GM19351 (cell line): ENCODE results near the gene FAT1.

Experiments
- ATAC-seq: cut with Tn5 transposase; IDR thresholded peaks from one replicate; pipeline ENCODE4 v1.9.1; 2021; ENCODE audit warnings: mild to moderate bottlenecking, moderate library complexity; ENCODE audit not compliant: unreplicated experiment

Gene FAT1

GRCh38 chr4:186752325-186752724 lies 28.7 kb upstream of the FAT1 start:
- no peak for ATAC-seq

DNA sequence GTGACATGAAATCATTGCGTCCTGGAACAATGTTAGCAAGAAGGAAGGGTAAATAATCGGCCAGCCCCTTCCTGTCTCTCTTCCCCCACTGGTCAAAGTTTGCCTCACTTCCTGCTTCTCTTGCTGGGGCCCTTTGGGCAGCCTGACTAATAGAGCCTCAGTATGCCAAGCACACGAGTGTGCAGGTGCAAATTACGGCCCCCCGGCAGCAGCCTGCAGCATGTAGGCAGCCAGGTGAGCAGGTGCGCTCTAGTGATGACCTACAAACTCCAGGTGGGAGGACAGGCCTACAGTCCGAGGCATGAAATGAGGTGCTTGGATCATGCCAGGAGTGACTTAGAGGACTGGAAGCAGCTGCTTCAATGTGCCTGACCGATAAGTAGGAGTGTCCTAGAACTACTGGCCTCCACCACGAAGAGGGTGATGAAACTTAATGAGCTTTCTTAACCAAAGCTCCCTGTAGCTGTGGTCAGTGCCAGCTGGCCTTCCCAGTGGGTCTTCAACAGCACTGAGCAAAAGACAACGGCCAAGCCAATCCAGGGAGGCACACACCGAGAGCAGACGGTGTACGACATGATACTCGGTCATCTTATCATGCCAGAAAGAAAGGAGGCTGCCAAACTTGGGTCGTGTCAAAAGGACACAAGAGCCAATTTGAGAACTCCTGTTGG lies 26.1 kb upstream of the FAT1 start:
- no peak for ATAC-seq

DNA sequence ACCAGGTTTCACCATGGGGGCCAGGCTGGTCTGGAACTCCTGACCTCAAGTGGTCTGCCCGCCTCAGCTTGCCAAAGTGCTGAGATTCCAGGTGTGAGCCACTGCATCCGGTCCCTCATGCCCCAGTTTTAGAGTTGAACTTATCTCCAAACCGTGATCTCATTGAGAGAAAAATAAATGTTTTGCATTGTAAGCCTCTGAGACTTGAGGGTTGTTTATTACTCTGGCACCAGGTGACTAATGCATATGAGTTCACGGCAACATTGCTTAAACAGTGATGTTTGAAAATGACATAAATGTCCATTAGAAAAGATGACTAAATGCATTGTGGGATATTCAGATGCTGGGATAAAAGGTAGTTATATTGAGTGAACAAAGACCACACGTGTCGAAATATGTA lies 22.9 kb upstream of the FAT1 start:
- no peak for ATAC-seq

DNA sequence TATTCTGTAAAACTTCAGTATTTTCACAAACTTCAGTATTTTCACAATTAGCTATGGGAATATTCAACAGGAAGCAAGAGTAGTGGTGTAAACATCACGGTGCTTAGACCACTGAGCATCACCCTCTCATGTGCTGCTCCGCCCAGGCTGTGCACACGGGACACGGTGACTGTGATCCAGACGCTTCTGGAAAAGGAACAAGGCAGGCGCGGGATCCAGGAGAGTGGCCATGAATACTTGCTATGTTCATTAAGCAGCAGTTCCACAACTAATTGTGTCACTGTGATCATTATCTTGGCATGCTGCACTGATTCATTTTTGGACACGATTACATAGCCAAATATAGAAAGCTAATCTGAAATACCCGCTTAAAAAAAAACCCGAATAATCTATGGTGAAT lies 19.6 kb upstream of the FAT1 start:
- no peak for ATAC-seq

- no peak for ATAC-seq
Observed at GRCh38 chr4:186740822-186741221, 17.2 kb upstream of the FAT1 start.

DNA sequence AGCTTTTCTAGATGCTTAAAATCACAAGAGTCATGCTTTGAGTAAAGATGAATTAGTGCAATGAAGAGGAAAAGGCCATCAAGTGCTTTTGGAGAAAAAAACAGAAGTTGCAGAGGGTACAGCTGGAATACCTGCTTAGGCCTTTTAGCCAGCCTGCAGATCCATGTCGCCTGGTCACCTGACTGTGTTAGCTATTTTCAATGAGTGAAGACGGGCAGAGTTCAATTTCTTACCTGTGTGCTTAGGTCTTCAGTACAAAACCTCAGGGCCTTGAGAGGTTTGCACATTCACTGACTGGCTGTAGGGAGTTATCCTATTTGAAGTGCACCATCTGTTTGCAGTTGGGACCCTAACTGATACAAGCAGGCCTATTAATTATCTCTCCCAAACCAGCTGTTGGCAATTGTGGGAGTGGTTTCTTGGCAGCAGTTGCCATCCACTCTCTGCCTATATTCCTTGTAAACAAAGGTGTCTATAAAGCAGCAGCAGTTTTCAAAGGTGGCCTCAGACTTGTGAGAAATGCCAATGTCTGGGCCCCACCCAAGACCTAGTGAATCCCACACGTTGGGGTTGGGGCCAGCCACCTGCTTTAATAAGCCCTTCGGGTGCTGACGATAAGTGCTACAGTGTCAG lies 16.3 kb upstream of the FAT1 start:
- ATAC-seq: no peak

DNA sequence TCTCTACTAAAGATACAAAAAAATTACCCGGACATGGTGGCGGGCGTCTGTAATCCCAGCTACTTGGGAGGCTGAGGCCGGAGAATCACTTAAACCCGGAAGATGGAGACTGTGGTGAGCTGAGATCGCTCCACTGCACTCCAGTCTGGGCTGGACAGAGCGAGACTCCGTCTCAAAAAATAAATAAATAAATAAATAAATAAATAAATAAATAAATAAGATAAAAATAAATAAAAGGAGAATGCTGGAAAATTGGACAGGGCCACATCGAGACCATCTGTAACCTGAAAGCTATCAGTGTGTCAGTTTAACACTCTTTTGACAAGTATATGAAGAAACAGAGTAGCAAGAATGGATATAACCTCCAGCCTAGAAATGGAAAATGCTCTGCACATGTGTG lies 15.7 kb upstream of the FAT1 start:
- ATAC-seq: no peak

DNA sequence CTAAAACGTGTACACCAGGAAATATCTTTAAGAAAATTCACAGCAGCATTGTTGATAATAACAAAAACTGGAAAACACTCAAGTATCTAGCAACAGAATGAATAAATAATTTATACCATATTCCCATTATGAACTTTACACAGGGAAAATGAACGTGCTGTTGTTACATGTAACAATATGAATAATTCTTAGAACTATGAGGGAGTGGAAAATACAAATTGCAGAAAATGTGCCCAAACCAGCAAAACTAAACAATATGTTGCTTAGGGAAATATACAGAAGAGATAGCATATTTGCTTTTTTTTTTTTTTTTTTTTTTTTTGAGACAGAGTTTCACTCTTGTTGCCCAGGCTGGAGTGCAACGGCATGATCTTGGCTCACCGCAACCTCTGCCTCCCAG lies 14.8 kb upstream of the FAT1 start:
- ATAC-seq: no peak

DNA sequence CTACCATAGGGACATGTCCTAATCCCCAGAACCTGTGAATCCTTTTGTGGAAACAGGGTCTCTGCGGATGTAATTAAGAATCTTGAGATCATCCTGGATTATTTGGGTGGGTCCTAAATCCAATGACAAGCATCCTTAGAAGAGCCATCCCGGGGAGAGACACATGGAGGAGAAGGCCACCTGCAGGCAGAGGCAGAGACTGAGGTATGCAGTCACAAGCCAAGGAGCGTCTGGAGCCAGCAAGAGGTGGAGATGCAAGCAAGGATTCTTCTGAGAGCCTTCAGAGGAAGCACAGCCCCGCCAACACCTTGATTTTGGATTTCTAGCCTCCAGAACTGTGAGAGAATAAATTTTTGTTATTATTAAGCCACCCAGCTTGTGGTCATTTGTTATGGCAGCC lies 13.8 kb upstream of the FAT1 start:
- no peak for ATAC-seq

- no peak for ATAC-seq
Observed at GRCh38 chr4:186736466-186736865, 12.8 kb upstream of the FAT1 start.

- ATAC-seq: no peak
Observed at GRCh38 chr4:186734251-186734650, 10.6 kb upstream of the FAT1 start.

DNA sequence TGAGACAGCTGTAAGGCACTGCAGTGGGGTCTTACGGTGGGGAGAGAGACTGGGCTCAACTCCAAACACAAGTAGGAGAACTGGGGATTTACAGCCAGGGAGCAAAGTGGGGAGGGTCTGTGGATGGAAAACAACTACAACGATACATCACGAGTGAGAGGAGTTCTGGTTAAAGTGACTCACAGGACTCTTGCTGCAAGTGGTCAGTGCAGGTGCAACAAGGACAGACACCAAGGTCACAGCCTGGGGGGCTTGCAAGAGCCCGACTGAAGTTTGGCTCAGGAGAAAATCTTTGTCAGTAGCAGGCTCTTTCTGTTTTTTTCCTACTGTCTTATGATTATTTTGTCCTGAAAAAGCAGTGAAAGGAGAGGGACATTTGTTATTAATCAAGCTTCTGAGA lies 10.1 kb upstream of the FAT1 start:
- no peak for ATAC-seq

GRCh38 chr4:186730621-186731020 lies 7.0 kb upstream of the FAT1 start:
- ATAC-seq: no peak

DNA sequence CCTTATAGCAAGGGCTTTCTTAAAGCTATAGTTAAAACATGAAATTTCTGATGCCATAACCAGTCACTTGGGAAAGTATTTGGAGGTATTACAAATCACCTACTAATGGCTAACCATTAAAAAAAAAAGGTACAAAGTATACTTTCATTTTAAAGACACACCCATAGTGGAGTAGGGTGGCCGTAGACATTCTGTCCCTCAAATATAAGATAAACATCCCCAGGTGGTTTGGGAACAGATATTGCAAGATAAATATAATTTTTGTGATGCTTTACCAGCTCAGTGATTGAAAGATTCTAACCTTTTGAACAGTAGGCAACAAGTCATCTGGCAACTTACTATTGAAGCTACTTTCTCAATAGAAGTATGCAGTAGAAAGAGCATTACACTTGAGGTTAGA lies 6.2 kb upstream of the FAT1 start:
- ATAC-seq: no peak

- ATAC-seq: no peak
Observed at GRCh38 chr4:186728631-186729271, 5.1 kb upstream of the FAT1 start.

GRCh38 chr4:186727977-186728519 lies 4.4 kb upstream of the FAT1 start:
- ATAC-seq: no peak

GRCh38 chr4:186727169-186727976 lies 3.7 kb upstream of the FAT1 start:
- no peak for ATAC-seq

DNA sequence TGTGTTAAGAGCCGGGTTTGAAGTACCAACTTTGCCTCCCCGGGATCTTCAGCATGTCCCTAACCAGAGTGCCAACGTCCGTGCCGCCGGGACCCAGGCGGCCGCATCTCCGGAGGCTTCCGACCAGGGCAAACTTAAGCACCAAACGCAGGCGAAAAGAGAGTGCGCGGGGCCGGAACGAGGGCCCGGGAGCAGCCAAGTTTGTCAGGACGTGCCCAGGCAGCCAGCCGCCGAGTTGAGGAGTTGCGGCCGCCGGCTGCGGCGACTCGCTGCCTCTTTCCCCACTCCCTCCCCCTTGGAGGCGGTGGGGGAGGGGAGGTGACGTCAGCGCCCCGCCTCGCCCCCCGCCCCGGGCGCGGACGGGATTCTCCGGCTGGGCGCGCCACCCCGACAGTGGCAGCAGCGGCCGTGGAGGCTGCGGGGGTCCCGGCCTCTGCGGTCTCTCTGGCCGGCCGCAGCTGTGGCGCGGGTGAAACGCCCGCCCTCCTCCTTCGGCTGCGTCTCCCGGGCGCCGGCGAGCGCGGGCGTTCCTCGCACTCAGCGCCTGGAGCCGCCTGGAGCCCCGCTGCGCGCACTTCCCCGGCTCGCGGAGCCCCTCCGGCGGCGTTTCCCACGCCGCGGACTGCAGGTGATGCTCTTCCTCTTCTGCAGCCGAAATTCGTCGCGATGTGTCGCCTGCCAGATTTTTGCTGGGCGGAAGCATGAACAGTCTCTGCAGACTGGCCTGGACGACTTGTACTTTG lies 2.9 kb upstream of the FAT1 start:
- ATAC-seq: no peak

- no peak for ATAC-seq
Observed at GRCh38 chr4:186725469-186726425, 2.1 kb upstream of the FAT1 start.
